Stimulated activated CD8-positive, alpha-beta memory T cell treated with anti-CD3 and anti-CD28 coated beads, Interleukin-4, amount 100 ng/mL, for 1 hour (primary cell): ENCODE data around the gene DNAH3.
"Not testable (repeated sequence)": the region's sequence is repeated elsewhere in the genome, so short reads cannot be mapped to it uniquely, and the experiment has no call there.

Experiments
- DNase-seq, 2 donors: peaks; one replicate each; pipeline ENCODE4 v3.0.0-alpha.2; 2020; ENCODE audit warnings: low read depth in 2 of 2, low spot score in 1 of 2

The DNAH3 gene

GRCh38 chr16:21167929-21168602 is 17.4 kb upstream of the DNAH3 start:
- no peak for DNase-seq

GRCh38 chr16:21167360-21167759 is 16.7 kb upstream of the DNAH3 start:
- no peak for DNase-seq

GRCh38 chr16:21166561-21166961 is 15.9 kb upstream of the DNAH3 start:
- DNase-seq, result no peak

- no peak for DNase-seq
These were observed 14.0 kb upstream of the DNAH3 start for GRCh38 chr16:21164521-21165168.

GRCh38 chr16:21163576-21163975 is 12.9 kb upstream of the DNAH3 start:
- no peak for DNase-seq

- DNase-seq, result no peak
These were observed 12.1 kb upstream of the DNAH3 start for GRCh38 chr16:21162661-21163151.

GRCh38 chr16:21161211-21161610 is 10.6 kb upstream of the DNAH3 start:
- no peak for DNase-seq

GRCh38 chr16:21160276-21160675 is 9.6 kb upstream of the DNAH3 start:
- DNase-seq, result no peak

GRCh38 chr16:21159281-21159951 is 8.8 kb upstream of the DNAH3 start:
- no peak for DNase-seq

- DNase-seq, result peak; percentile 28 to 46
These were observed 7.8 kb upstream of the DNAH3 start, which contains the start of gene LDAF1 for GRCh38 chr16:21158208-21159110. Gene LDAF1 (plus strand): TSS chr16:21158674. CDS start chr16:21161183, 2,509 bp downstream.

GRCh38 chr16:21157632-21158031 is 7.0 kb upstream of the DNAH3 start:
- no peak for DNase-seq

GRCh38 chr16:21156767-21157467 is 6.3 kb upstream of the DNAH3 start:
- DNase-seq, result no peak

- not testable (repeated sequence) for DNase-seq
These were observed 5.4 kb upstream of the DNAH3 start for GRCh38 chr16:21156011-21156410.

GRCh38 chr16:21153124-21153729 is 2.6 kb upstream of the DNAH3 start:
- DNase-seq, result not testable (repeated sequence)

- not testable (repeated sequence) for DNase-seq
These were observed 1.7 kb upstream of the DNAH3 start for GRCh38 chr16:21152160-21153030.

GRCh38 chr16:21145738-21146137 is 4.9 kb downstream of the DNAH3 start:
- no peak for DNase-seq

GRCh38 chr16:21134053-21134452 is 16.6 kb downstream of the DNAH3 start:
- DNase-seq, result no peak

GRCh38 chr16:21130811-21131210 is 19.8 kb downstream of the DNAH3 start:
- DNase-seq, result no peak

GRCh38 chr16:21128991-21129390 is 21.7 kb downstream of the DNAH3 start:
- DNase-seq, result no peak
